C1 segment of cervical spinal cord (tissue), 14 donors: ENCODE measurements around the gene HSPG2.
"Not testable (repeated sequence)": the region's sequence is repeated elsewhere in the genome, so short reads cannot be mapped to it uniquely, and the experiment has no call there.

Experiments used
- DNase-seq, 14 donors: peaks; one replicate each; lab custom pipeline; 2025; lab: John Stamatoyannopoulos, UW

Gene HSPG2

GRCh38 chr1:21933397-21934248, 3.5 kb downstream of the HSPG2 start:
- no peak for DNase-seq

GRCh38 chr1:21932127-21932526, 5.0 kb downstream of the HSPG2 start:
- no peak for DNase-seq

- DNase-seq = no peak
Observed at GRCh38 chr1:21931171-21932093, 5.7 kb downstream of the HSPG2 start.

- no peak for DNase-seq
Observed at GRCh38 chr1:21930629-21931170, 6.4 kb downstream of the HSPG2 start.

- no peak for DNase-seq
Observed at GRCh38 chr1:21930080-21930571, 7.0 kb downstream of the HSPG2 start.

- no peak for DNase-seq
Observed at GRCh38 chr1:21927533-21928237, 9.4 kb downstream of the HSPG2 start.

DNA sequence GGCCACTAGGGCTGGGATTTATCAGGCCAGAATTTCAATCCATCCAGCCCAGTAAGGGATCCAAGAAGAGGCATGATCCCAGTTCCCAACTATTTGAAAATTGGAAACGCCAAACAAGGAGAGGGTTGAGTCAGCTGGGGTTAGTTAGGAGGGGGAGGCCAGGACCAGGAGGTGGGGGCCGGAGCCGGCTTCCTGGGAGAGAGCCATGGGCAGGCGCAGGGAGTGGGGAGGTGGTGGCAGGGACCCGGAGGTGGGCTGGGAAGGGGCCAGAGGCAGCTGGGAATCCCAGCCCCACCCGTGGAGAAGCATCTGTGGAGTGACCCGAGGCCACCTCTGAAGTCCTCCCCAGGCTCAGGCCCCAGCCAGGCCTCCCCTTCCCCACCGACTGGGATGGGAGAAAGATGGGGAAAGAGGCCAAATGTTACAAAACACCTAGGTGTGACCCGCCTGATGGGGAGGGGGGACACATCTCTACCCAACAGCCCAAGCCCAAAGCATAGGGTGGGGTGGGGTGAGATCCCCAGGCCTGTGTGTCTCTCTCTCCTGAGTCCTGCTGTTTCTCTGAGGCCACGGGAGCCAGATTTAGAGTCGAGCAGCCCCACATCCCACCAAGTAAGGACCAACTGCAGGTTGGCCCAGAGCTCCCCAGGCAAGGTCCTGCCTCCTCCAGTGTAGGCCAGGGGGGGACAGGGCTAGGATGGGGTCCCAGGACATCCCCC, 10.1 kb downstream of the HSPG2 start:
- DNase-seq = no peak

DNA sequence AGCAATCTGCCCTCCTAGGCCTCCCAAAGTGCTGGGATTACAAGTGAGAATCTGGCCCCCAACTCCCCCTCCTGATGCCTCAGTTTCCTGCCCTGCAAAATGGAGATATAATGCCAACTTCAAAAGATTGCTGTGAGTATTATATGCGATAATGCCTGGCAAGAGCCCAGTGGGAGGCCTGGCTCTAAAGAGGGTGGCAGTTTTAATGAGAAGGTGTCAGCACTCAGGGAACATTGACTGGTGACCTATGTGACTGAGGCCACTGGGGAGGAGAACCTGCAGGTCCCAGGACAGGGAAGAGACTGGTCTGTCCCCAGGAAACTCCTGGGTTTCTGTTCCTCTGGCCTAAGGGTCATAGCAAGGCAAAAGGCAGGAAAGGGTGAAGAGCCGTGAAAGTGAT, 11.0 kb downstream of the HSPG2 start:
- no peak for DNase-seq

DNA sequence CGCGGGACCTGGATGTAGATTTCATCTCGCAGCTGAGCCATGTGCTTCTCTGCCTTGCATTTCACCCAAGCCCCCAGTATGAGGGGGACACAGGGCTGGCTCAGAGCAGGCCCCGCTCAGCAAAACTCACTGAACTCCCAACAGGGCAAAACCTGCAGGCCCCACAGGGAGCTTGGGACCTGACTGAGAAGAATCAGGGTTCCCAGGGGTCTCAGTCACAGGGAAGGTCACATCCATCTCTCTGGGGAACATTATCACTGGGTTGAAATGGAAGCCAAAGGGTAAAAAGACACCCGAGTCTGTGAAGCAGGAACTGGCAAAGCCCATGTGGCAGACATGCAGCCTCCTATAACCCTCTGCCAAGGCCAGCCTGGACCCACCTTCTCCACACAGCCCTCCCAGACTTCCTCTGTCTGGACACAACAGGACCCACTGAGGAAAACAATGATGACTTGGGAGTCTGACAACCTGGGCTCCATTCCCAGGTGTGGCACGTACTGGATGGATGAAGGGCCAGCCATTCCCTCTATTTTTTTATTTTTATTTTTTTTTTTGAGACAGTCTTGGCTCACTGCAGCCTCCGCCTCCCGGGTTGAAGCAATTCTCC, 11.7 kb downstream of the HSPG2 start:
- DNase-seq = no peak

DNA sequence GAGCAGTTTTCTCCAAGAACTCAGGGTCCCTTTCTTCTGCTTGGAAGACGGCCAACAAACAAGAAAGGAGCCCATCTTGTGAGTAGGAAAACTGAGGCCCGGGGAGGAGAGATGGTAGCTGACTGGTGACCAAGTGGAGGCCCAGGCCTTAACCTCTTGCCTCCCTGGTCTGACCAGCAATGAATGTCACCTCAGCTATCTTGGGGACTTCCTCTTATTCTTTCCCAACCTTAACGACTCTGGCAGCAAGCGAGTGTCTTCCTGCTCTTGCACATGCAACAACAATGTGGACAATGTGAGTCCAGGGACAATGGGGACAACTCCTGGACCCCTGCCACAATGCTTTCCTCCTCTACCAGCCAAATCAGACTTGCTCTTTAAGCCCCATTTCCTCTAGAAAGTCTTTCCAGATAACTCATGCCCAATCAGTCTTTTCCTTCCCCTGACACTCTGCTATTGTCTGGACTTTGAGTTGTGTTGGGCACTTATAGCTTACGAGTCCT, 12.6 kb downstream of the HSPG2 start:
- no peak for DNase-seq

- no peak for DNase-seq
Observed at GRCh38 chr1:21922090-21923013, 14.8 kb downstream of the HSPG2 start.

GRCh38 chr1:21921100-21921875, 15.8 kb downstream of the HSPG2 start:
- no peak for DNase-seq

- DNase-seq = no peak
Observed at GRCh38 chr1:21919520-21919919, 17.6 kb downstream of the HSPG2 start.

- not testable (repeated sequence) for DNase-seq
Observed at GRCh38 chr1:21917239-21917631, 19.9 kb downstream of the HSPG2 start.

GRCh38 chr1:21916447-21917238, 20.5 kb downstream of the HSPG2 start:
- no peak for DNase-seq

DNA sequence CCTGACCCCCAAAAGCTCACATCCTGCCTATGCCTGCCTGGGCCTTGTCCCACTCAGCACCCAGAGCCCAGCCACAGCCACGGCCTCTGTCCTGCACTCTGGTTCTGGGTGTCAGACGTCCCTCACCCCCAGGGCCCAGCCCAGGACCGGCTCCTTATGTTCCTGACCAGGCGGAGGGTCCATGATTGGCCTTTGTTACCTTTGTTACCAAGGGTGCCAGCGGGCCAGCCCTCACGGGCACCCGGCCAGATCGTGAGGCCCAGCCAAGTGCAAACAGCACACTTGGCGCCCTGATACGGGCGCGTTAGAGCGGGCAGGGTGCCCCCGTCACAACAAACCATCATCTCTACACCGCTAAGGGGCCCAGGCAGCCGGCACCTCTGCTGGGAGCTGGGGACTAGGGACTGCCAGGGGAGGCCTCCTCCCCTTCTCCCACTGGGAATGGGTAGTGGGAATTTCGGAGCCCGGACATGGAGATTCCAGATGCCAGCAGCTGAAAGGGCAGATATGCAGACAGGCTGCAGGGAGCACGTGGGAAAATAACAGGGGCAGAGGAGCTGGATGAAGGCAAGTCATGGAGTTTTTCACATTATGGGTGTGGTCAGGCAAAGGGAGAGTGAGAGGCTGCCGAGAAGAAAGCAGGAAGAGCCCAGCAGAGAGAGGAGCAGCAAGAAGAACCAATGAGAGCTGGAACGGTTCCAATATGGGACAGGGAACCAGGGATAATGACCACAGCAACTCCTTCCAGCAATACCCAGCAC, 22.1 kb downstream of the HSPG2 start:
- DNase-seq = no peak

DNA sequence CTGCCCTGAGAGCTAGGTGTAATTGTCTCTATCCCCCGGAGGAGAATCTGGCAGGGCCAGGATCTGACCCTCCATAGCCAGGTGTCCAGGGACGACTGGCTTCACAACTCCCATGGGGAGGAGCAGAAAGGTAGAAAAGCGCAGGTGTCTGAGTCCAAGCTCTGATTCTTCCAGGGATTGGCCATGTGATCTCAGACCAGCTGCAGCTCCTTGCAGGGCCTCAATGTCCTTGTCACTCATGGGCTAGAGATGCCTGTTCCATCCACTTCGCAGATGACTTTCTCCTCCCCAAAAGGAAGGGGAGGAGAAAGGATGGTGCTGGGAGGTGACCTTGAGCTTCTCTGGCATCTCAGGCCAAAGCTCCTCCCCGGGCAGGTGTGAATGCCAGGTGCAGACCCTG, 22.7 kb downstream of the HSPG2 start:
- no peak for DNase-seq
